Karpas-422 (cell line): ENCODE data around the gene KCNE2. TPM values are rescaled to one million over a fixed set of nuclear protein-coding genes. Genes with fewer than 3 reads are reported as not detected.

ENCODE experiments used
- DNase-seq: peaks from one replicate; pipeline ENCODE4 v3.0.0-alpha.2; 2015
- H2AFZ ChIP-seq: fragments of 200-600 bp; sonication (generic); 2 replicates; pipeline ENCODE4 v1.6.1; 2014; ENCODE audit warnings: antibody characterized with exemption, low read length, mixed read lengths
- H3K27ac ChIP-seq: fragments of 200-600 bp; sonication (generic); 2 replicates; pipeline ENCODE4 v1.5.1; 2014; ENCODE audit warnings: mild to moderate bottlenecking, low read length, moderate library complexity
- H3K27me3 ChIP-seq: fragments of 200-600 bp; sonication (generic); 2 replicates; pipeline ENCODE4 v1.6.1; 2014; ENCODE audit warnings: low read length, mixed read lengths
- H3K36me3 ChIP-seq: fragments of 200-600 bp; sonication (generic); 2 replicates; pipeline ENCODE4 v1.6.1; 2014; ENCODE audit warnings: low read length, mixed read lengths; ENCODE audit not compliant: insufficient read depth
- H3K4me1 ChIP-seq: fragments of 200-600 bp; sonication (generic); 2 replicates; pipeline ENCODE4 v1.6.1; 2014; ENCODE audit warnings: mild to moderate bottlenecking, low read length, mixed read lengths
- H3K4me2 ChIP-seq: fragments of 200-600 bp; sonication (generic); 2 replicates; pipeline ENCODE4 v1.6.1; 2014; ENCODE audit warnings: low read length, low read depth, mild to moderate bottlenecking; ENCODE audit not compliant: poor library complexity, severe bottlenecking
- H3K4me3 ChIP-seq: fragments of 200-600 bp; sonication (generic); 2 replicates; pipeline ENCODE4 v1.5.1; 2014; ENCODE audit warnings: mild to moderate bottlenecking, antibody characterized with exemption, low read length, mixed read lengths
- H3K79me2 ChIP-seq: fragments of 200-600 bp; sonication (generic); 2 replicates; pipeline ENCODE4 v1.6.1; 2014; ENCODE audit warnings: mild to moderate bottlenecking, low read length, mixed read lengths
- H3K9ac ChIP-seq: fragments of 200-600 bp; sonication (generic); 2 replicates; pipeline ENCODE4 v1.6.0; 2014; ENCODE audit warnings: low read length
- H3K9me2 ChIP-seq: fragments of 200-600 bp; sonication (generic), shearing (Covaris generic); replicated peaks from 2 replicates; pipeline ENCODE4 v1.6.0; 2014; ENCODE audit warnings: mild to moderate bottlenecking, low read length, moderate library complexity; ENCODE audit not compliant: insufficient read depth
- H3K9me3 ChIP-seq: fragments of 300-700, 200-600 bp; sonication (generic); 2 replicates; pipeline ENCODE4 v1.6.1; 2014; ENCODE audit warnings: low read length, mixed read lengths
- H4K20me1 ChIP-seq: fragments of 200-600 bp; sonication (generic); 2 replicates; pipeline ENCODE4 v1.6.1; 2014; ENCODE audit warnings: mild to moderate bottlenecking, antibody characterized with exemption, low read length, low read depth; ENCODE audit not compliant: insufficient read depth
- total RNA-seq: library from RNA; depleted of rRNA; stranded (reverse); fragments of >200 nt; shearing (Covaris generic); gene quantifications from 2 replicates; pipeline ENCODE4 v1.2.3, GENCODE V29; 2014; ENCODE audit warnings: low replicate concordance

Gene KCNE2
- total RNA-seq, 1 experiment from 2014 or later = not detected

- H3K9me2 ChIP-seq = no peaks in the 10 kb centered on the region
- H3K4me2 ChIP-seq = no peak overlapping the region
- H2AFZ ChIP-seq = no peak overlapping the region
These were observed 27.6 kb upstream of the KCNE2 start for GRCh38 chr21:34336245-34336644.

GRCh38 chr21:34336756-34337391 lies 26.9 kb upstream of the KCNE2 start:
- DNase-seq = no peak
- Histone ChIP-seq H3K79me2 (no peaks in the 10 kb centered on the region), H3K4me3 (no peak overlapping the region), H3K36me3 (no peaks in the 10 kb centered on the region), H3K9me3 (no peaks in the 10 kb centered on the region), H4K20me1 (no peaks in the 10 kb centered on the region), H2AFZ (no peak overlapping the region), H3K9me2 (no peaks in the 10 kb centered on the region), H3K4me1 (peaks cover 6% of the 10 kb centered on the region; the same call in 1 of the 2 replicates), H3K9ac (no peak overlapping the region), H3K27me3 (no peaks in the 10 kb centered on the region), H3K4me2 (no peak overlapping the region), H3K27ac (no peak overlapping the region)

More at GRCh38 chr21:34336245-34336644, 27.6 kb upstream of the KCNE2 start:
- H3K27me3 ChIP-seq = no peaks in the 10 kb centered on the region
- no peaks in the 10 kb centered on the region for H3K36me3 ChIP-seq
- peaks cover 6% of the 10 kb centered on the region; the same call in 1 of the 2 replicates for H3K4me1 ChIP-seq
- no peak overlapping the region for H3K9ac ChIP-seq
- no peak overlapping the region for H3K27ac ChIP-seq
- no peaks in the 10 kb centered on the region for H3K9me3 ChIP-seq
- no peak for DNase-seq
- no peak overlapping the region for H3K4me3 ChIP-seq
- no peaks in the 10 kb centered on the region for H3K79me2 ChIP-seq
- H4K20me1 ChIP-seq = no peaks in the 10 kb centered on the region

- H2AFZ ChIP-seq = no peak overlapping the region
- H3K9me3 ChIP-seq = no peaks in the 10 kb centered on the region
- H3K36me3 ChIP-seq = no peaks in the 10 kb centered on the region
- DNase-seq = no peak
- no peak overlapping the region for H3K27ac ChIP-seq
- no peaks in the 10 kb centered on the region for H4K20me1 ChIP-seq
- H3K4me1 ChIP-seq = peaks cover 6% of the 10 kb centered on the region; the same call in 1 of the 2 replicates
- H3K9ac ChIP-seq = no peak overlapping the region
- no peaks in the 10 kb centered on the region for H3K9me2 ChIP-seq
- no peak overlapping the region for H3K4me2 ChIP-seq
- no peak overlapping the region for H3K4me3 ChIP-seq
- H3K79me2 ChIP-seq = no peaks in the 10 kb centered on the region
- no peaks in the 10 kb centered on the region for H3K27me3 ChIP-seq
These were observed 26.1 kb upstream of the KCNE2 start for GRCh38 chr21:34337741-34338140.

DNA sequence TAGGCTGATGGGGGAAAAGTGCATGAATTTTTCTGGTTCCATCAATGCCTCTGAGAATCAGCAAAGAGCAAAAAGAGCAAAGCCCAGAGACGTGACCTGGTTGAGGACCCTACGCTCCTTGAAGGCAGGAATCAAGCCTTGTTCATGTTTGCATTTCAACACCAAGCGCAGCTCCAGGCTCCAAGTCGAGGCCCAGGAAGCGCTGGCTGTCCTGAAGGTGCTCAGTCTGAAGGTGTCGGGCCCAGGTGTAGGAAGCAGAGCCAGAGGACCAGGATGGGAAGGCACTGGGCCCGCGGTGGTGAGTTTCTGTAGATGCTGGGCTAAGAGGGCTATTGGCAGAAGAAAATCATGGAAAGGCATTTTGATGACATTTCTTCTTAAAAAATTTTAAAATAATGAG lies 25.6 kb upstream of the KCNE2 start:
- no peak overlapping the region for H3K4me2 ChIP-seq
- DNase-seq = no peak
- no peaks in the 10 kb centered on the region for H3K9me2 ChIP-seq
- no peak overlapping the region for H3K9ac ChIP-seq
- H2AFZ ChIP-seq = no peak overlapping the region
- H3K27me3 ChIP-seq = no peaks in the 10 kb centered on the region
- H4K20me1 ChIP-seq = no peaks in the 10 kb centered on the region
- no peak overlapping the region for H3K27ac ChIP-seq
- no peaks in the 10 kb centered on the region for H3K9me3 ChIP-seq
- H3K79me2 ChIP-seq = no peaks in the 10 kb centered on the region
- H3K36me3 ChIP-seq = no peaks in the 10 kb centered on the region
- peaks cover 6% of the 10 kb centered on the region; the same call in 1 of the 2 replicates for H3K4me1 ChIP-seq
- no peak overlapping the region for H3K4me3 ChIP-seq

DNA sequence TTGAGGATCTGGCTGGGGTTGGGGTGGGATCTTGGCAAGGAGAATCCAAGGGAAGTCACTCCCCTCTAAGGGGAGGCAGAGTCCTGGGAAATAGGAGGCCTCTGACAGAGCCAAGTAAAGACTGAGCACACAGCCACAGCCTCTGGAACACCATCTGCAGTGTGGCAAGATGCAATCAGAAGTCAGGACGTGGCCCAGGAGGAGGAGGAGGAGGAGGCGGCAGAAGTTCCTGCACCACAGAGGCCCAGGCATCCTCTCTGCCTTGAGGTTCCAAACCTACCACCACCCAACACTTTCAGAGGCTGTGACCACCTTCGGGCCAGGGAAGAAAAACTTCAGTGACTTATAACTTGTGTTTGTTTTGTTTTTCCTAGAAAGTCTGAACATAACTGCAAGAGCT lies 23.7 kb upstream of the KCNE2 start:
- H3K4me3 ChIP-seq = no peak overlapping the region
- H3K27ac ChIP-seq = no peak overlapping the region
- H3K27me3 ChIP-seq = no peaks in the 10 kb centered on the region
- no peak overlapping the region for H2AFZ ChIP-seq
- no peaks in the 10 kb centered on the region for H3K36me3 ChIP-seq
- H3K4me1 ChIP-seq = peaks cover 6% of the 10 kb centered on the region; the same call in 1 of the 2 replicates
- H3K9me3 ChIP-seq = no peaks in the 10 kb centered on the region
- no peak for DNase-seq
- H3K9me2 ChIP-seq = no peaks in the 10 kb centered on the region
- H3K4me2 ChIP-seq = no peak overlapping the region
- no peaks in the 10 kb centered on the region for H4K20me1 ChIP-seq
- no peak overlapping the region for H3K9ac ChIP-seq
- no peaks in the 10 kb centered on the region for H3K79me2 ChIP-seq

GRCh38 chr21:34342476-34342875 lies 21.3 kb upstream of the KCNE2 start:
- DNase-seq = no peak
- Histone ChIP-seq H4K20me1 (no peaks in the 10 kb centered on the region), H3K27ac (no peak overlapping the region), H3K4me1 (no peaks in the 10 kb centered on the region), H3K9ac (no peak overlapping the region), H3K4me2 (no peak overlapping the region), H3K36me3 (no peaks in the 10 kb centered on the region), H3K9me2 (no peaks in the 10 kb centered on the region), H3K4me3 (no peak overlapping the region), H2AFZ (no peak overlapping the region), H3K79me2 (no peaks in the 10 kb centered on the region), H3K27me3 (no peaks in the 10 kb centered on the region), H3K9me3 (no peaks in the 10 kb centered on the region)

- no peaks in the 10 kb centered on the region for H3K36me3 ChIP-seq
These were observed 20.5 kb upstream of the KCNE2 start for GRCh38 chr21:34343347-34343746.

GRCh38 chr21:34343838-34344381 lies 19.9 kb upstream of the KCNE2 start:
- H3K9me2 ChIP-seq = no peaks in the 10 kb centered on the region
- no peaks in the 10 kb centered on the region for H3K36me3 ChIP-seq
- DNase-seq = no peak
- no peaks in the 10 kb centered on the region for H3K79me2 ChIP-seq
- no peak overlapping the region for H3K4me3 ChIP-seq
- no peak overlapping the region for H2AFZ ChIP-seq
- H3K9ac ChIP-seq = no peak overlapping the region
- H3K27ac ChIP-seq = no peak overlapping the region
- no peaks in the 10 kb centered on the region for H3K9me3 ChIP-seq
- no peak overlapping the region for H3K4me2 ChIP-seq
- H4K20me1 ChIP-seq = no peaks in the 10 kb centered on the region
- no peaks in the 10 kb centered on the region for H3K4me1 ChIP-seq
- no peaks in the 10 kb centered on the region for H3K27me3 ChIP-seq

More at GRCh38 chr21:34343347-34343746, 20.5 kb upstream of the KCNE2 start:
- Histone ChIP-seq H3K9me3 (no peaks in the 10 kb centered on the region), H4K20me1 (no peaks in the 10 kb centered on the region), H3K79me2 (no peaks in the 10 kb centered on the region), H3K4me3 (no peak overlapping the region), H2AFZ (no peak overlapping the region), H3K4me1 (no peaks in the 10 kb centered on the region), H3K9ac (no peak overlapping the region), H3K4me2 (no peak overlapping the region), H3K27me3 (no peaks in the 10 kb centered on the region), H3K9me2 (no peaks in the 10 kb centered on the region), H3K27ac (no peak overlapping the region)
- no peak for DNase-seq
